ENCODE measurements around the gene HOXD13.

Gene HOXD13

GRCh38 chr2:176122683-176123410 is 30.3 kb downstream of the HOXD13 start, which contains the start of gene HOXD9:
TSS of gene HOXD9 (plus strand) at chr2:176122719. CDS start at chr2:176122769, 50 bp downstream.
- H3K27ac ChIP-seq (ENCODE audit: low read depth, low read length) = no peak within 1 kb of the TSS
- no peak within 1 kb of the TSS for H3K9ac ChIP-seq (ENCODE audit: low read length)
- H3K27me3 ChIP-seq (ENCODE audit: low read length) = no peaks in the 10 kb centered on the region
- H3K4me3 ChIP-seq (ENCODE audit: insufficient read depth, low read length, poor library complexity, severe bottlenecking) = no peak within 1 kb of the TSS
- no peak within 1 kb of the TSS for H2AFZ ChIP-seq (ENCODE audit: low read depth, low read length, severe bottlenecking)
- no peak within 1 kb of the TSS for H3K4me2 ChIP-seq (ENCODE audit: low read depth, low read length, poor library complexity, severe bottlenecking)
- no peaks in the 10 kb centered on the region for H4K20me1 ChIP-seq (ENCODE audit: low read depth, low read length)
- no peaks in the 10 kb centered on the region for H3K36me3 ChIP-seq (ENCODE audit: low read length)
- no peak for TF ChIP-seq EZH2phosphoT487 (conservative IDR thresholded peaks at IDR 0.05; ENCODE audit: low read length)
- TF ChIP-seq CTCF (IDR thresholded peaks at IDR 0.05; ENCODE audit: insufficient read depth, low read length, poor library complexity, severe bottlenecking) = no peak
- no peaks in the 10 kb centered on the region for H3K9me2 ChIP-seq (replicated peaks; ENCODE audit: insufficient read depth, low read length)
- no peaks in the 10 kb centered on the region for H3F3A ChIP-seq (ENCODE audit: insufficient read depth)
- no peaks in the 10 kb centered on the region for H3K9me3 ChIP-seq (ENCODE audit: insufficient read depth, low read length)
- no peaks in the 10 kb centered on the region for H3K79me2 ChIP-seq (ENCODE audit: insufficient read depth, low read length)

GRCh38 chr2:176123411-176124109 is 31.0 kb downstream of the HOXD13 start:
- no peak overlapping the region for H2AFZ ChIP-seq (ENCODE audit: low read depth, low read length, severe bottlenecking)
- no peaks in the 10 kb centered on the region for H4K20me1 ChIP-seq (ENCODE audit: low read depth, low read length)
- TF ChIP-seq EZH2phosphoT487 (conservative IDR thresholded peaks at IDR 0.05; ENCODE audit: low read length) (no peak), CTCF (IDR thresholded peaks at IDR 0.05; ENCODE audit: insufficient read depth, low read length, poor library complexity, severe bottlenecking) (no peak)
- no peak overlapping the region for H3K4me2 ChIP-seq (ENCODE audit: low read depth, low read length, poor library complexity, severe bottlenecking)
- H3K79me2 ChIP-seq (ENCODE audit: insufficient read depth, low read length) = no peaks in the 10 kb centered on the region
- no peaks in the 10 kb centered on the region for H3F3A ChIP-seq (ENCODE audit: insufficient read depth)
- H3K36me3 ChIP-seq (ENCODE audit: low read length) = no peaks in the 10 kb centered on the region
- no peak overlapping the region for H3K9ac ChIP-seq (ENCODE audit: low read length)
- no peaks in the 10 kb centered on the region for H3K9me3 ChIP-seq (ENCODE audit: insufficient read depth, low read length)
- no peak overlapping the region for H3K27ac ChIP-seq (ENCODE audit: low read depth, low read length)
- no peaks in the 10 kb centered on the region for H3K9me2 ChIP-seq (replicated peaks; ENCODE audit: insufficient read depth, low read length)
- no peaks in the 10 kb centered on the region for H3K27me3 ChIP-seq (ENCODE audit: low read length)
- no peak overlapping the region for H3K4me3 ChIP-seq (ENCODE audit: insufficient read depth, low read length, poor library complexity, severe bottlenecking)

GRCh38 chr2:176124110-176124946 is 31.8 kb downstream of the HOXD13 start:
- no peak overlapping the region for H2AFZ ChIP-seq (ENCODE audit: low read depth, low read length, severe bottlenecking)
- H3K36me3 ChIP-seq (ENCODE audit: low read length) = no peaks in the 10 kb centered on the region
- H3K9me2 ChIP-seq (replicated peaks; ENCODE audit: insufficient read depth, low read length) = no peaks in the 10 kb centered on the region
- H3K79me2 ChIP-seq (ENCODE audit: insufficient read depth, low read length) = no peaks in the 10 kb centered on the region
- H3K27ac ChIP-seq (ENCODE audit: low read depth, low read length) = no peak overlapping the region
- H3K4me2 ChIP-seq (ENCODE audit: low read depth, low read length, poor library complexity, severe bottlenecking) = no peak overlapping the region
- H4K20me1 ChIP-seq (ENCODE audit: low read depth, low read length) = no peaks in the 10 kb centered on the region
- H3K9me3 ChIP-seq (ENCODE audit: insufficient read depth, low read length) = no peaks in the 10 kb centered on the region
- no peak overlapping the region for H3K9ac ChIP-seq (ENCODE audit: low read length)
- no peaks in the 10 kb centered on the region for H3F3A ChIP-seq (ENCODE audit: insufficient read depth)
- H3K27me3 ChIP-seq (ENCODE audit: low read length) = no peaks in the 10 kb centered on the region
- TF ChIP-seq CTCF (IDR thresholded peaks at IDR 0.05; ENCODE audit: insufficient read depth, low read length, poor library complexity, severe bottlenecking) (no peak), EZH2phosphoT487 (conservative IDR thresholded peaks at IDR 0.05; ENCODE audit: low read length) (no peak)
- no peak overlapping the region for H3K4me3 ChIP-seq (ENCODE audit: insufficient read depth, low read length, poor library complexity, severe bottlenecking)
